ENCODE data around the gene UBASH3B.

DNA sequence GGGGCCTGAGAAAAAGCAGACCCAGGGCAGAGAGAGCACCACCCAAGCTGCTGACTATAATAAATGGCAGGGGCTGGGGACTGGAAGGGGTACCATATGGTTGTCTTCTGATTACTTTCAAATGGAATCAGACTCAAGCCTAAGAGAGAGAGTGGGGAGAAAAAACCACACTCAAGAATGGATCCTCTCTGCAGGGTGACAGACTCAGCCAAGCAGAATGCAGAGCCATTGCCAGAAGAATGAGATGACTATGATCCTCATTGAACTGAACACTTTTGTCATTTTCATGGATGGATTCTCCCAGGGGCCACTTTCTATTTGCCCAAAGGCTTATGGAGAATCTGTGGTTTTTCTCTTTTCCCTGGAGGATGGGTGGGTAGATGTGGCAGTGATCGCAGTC is 8.7 kb downstream of the UBASH3B start:
- TF ChIP-seq, protein P1, sequence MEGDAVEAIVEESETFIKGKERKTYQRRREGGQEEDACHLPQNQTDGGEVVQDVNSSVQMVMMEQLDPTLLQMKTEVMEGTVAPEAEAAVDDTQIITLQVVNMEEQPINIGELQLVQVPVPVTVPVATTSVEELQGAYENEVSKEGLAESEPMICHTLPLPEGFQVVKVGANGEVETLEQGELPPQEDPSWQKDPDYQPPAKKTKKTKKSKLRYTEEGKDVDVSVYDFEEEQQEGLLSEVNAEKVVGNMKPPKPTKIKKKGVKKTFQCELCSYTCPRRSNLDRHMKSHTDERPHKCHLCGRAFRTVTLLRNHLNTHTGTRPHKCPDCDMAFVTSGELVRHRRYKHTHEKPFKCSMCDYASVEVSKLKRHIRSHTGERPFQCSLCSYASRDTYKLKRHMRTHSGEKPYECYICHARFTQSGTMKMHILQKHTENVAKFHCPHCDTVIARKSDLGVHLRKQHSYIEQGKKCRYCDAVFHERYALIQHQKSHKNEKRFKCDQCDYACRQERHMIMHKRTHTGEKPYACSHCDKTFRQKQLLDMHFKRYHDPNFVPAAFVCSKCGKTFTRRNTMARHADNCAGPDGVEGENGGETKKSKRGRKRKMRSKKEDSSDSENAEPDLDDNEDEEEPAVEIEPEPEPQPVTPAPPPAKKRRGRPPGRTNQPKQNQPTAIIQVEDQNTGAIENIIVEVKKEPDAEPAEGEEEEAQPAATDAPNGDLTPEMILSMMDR (conservative IDR thresholded peaks at IDR 0.05 in 1 of 2, IDR thresholded peaks at IDR 0.05 in 1 of 2; ENCODE audit: extremely low read depth in 1 of 2, insufficient read depth in 1 of 2, low read depth in 1 of 2, low read length in 2 of 2), result no peak
- no peak for TF ChIP-seq EZH2 (IDR thresholded peaks at IDR 0.05; ENCODE audit: borderline replicate concordance, low read length)
